Measurements from ENCODE around the gene C10orf90. TPM values are rescaled to one million over a fixed set of nuclear protein-coding genes. Genes with fewer than 3 reads are reported as not detected.
"Not testable (repeated sequence)": the region's sequence is repeated elsewhere in the genome, so short reads cannot be mapped to it uniquely, and the experiment has no call there.

Gene C10orf90
- total RNA-seq, 1 donor from 2014 or later: not detected

DNA sequence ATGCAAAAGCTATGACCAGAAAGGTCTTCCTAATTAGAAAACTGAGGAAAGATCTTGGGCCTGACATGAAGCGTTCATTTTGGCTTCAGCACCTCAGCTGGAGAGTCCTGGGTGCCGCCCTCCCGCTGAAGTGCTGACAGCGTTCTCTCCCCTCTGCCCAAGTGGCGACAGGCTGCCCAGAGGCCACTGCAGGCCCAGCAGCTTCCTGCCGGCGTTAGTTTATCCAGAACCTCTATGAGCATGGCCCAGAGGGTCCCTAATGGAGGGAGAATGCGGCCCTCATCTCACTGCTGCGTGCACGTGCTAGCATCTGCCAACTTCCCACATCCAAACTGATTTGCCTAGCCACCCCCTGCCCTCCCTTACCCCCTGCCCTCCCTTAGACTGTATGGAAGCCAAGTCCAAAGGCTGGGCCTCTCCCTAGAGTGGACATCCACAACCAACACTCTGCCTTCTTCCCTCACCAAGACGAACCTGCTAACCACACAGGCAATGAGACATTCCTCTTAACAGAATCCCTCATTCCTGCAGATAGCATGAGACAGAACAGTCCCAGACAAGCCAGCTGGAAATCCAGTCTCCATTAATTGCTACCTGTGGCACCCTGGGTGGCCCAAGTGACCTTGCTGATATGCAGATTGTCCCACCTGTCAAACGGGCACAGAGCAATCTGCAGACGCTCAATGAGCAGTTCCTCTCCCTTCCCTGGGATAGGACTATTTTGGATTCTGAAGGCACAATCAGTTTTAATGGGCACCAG is 108.4 kb downstream of the C10orf90 start:
- Histone ChIP-seq H3K4me3 (no peak overlapping the region), H3K36me3 (no peaks in the 10 kb centered on the region), H3K4me1 (no peaks in the 10 kb centered on the region), H3K27ac (no peak overlapping the region), H3K27me3 (ENCODE audit: low read depth) (no peaks in the 10 kb centered on the region), H3K9me3 (no peaks in the 10 kb centered on the region)
- intact Hi-C loops (cut with DNase I): no loop called here
- ATAC-seq (peak in 1 of 2 donors; percentile 8), DNase-seq (no peak)
- TF ChIP-seq CTCF (IDR thresholded peaks at IDR 0.05): no peak

DNA sequence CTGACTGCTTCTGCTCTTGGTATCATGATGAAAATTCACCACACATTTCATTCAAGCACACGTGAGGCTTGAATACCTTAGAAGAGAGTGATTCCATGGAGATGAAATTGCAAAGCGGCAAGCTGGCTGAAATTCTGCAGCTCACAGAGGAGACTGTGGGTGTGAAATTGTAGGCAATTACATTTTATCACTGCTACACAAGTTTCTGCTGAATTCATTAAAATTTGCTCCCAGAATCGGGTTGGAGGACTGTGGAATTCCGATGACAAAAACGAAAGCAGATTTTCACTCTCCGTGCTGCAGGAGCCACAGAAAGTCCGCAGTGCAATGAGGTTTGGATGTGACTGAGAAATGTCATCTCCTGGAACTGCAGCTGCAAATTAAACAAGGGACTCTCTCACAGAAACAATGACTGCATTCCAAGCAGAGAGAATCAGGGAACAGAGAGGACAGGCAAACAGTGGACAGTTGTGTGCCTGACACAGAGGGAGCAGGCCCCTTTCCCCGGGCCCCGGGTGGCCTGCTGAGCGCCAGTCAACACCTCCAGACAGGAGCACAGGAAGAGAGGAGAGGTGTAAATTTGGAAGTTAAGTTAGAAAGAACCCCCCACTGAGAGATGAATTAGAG is 109.1 kb downstream of the C10orf90 start:
- no peaks in the 10 kb centered on the region for H3K4me1 ChIP-seq
- intact Hi-C loops (cut with DNase I): no loop called here
- ATAC-seq (no peak), DNase-seq (no peak)
- H3K27me3 ChIP-seq (ENCODE audit: low read depth): no peaks in the 10 kb centered on the region
- no peak overlapping the region for H3K4me3 ChIP-seq
- no peaks in the 10 kb centered on the region for H3K36me3 ChIP-seq
- no peak for TF ChIP-seq CTCF (IDR thresholded peaks at IDR 0.05)
- H3K9me3 ChIP-seq: no peaks in the 10 kb centered on the region
- no peak overlapping the region for H3K27ac ChIP-seq

DNA sequence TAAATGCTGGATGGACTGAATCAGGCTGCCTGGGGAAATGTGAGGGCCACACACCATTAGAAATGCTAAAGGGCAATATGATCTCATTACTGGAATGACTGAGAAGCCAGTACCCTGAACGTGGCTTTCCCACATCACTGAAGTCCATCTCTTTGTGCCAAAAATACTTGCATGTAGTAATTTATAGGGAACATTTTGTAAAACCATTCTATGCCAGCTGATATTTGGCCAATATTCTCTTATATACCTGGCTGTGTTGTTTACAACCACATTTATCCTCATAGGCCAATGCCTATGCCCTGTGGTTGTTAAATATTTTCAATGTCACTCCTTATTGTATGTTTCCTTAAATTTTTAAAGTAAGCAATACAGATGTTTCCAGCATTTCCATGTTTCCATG is 111.6 kb downstream of the C10orf90 start:
- no peaks in the 10 kb centered on the region for H3K9me3 ChIP-seq
- no peak overlapping the region for H3K27ac ChIP-seq
- ATAC-seq (no peak), DNase-seq (no peak)
- intact Hi-C loops (cut with DNase I): no loop called here
- no peak for TF ChIP-seq CTCF (IDR thresholded peaks at IDR 0.05)
- no peaks in the 10 kb centered on the region for H3K36me3 ChIP-seq
- H3K27me3 ChIP-seq (ENCODE audit: low read depth): no peaks in the 10 kb centered on the region
- H3K4me1 ChIP-seq: no peaks in the 10 kb centered on the region
- H3K4me3 ChIP-seq: no peak overlapping the region

DNA sequence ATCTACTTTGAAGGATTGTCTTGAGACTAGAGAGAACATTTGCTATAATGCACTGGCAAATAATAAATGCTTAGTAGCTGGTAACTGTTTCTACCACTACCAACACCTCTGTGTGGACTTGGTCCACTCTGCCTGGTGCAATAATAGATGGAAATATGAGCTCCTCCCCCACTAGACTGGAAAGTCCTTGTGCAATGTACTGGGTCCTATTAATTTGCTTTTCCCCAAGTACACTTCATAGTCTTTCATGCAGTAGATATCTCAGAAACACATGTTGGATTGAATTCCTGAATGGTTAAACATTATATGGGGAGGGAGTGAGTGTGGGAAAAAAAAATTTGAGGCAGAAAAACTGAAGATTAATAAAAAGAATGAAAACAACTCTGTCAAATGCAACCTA is 119.3 kb downstream of the C10orf90 start:
- peak; percentile 62 to 64 for ATAC-seq
- DNase-seq: no peak
- intact Hi-C loops (cut with DNase I): no loop called here
- Histone ChIP-seq H3K36me3 (no peaks in the 10 kb centered on the region), H3K9me3 (no peaks in the 10 kb centered on the region), H3K27ac (no peak overlapping the region), H3K4me1 (no peaks in the 10 kb centered on the region), H3K4me3 (no peak overlapping the region), H3K27me3 (ENCODE audit: low read depth) (peaks cover 7% of the 10 kb centered on the region)
- no peak for TF ChIP-seq CTCF (IDR thresholded peaks at IDR 0.05)

- H3K27me3 ChIP-seq (ENCODE audit: low read depth): peaks cover 11% of the 10 kb centered on the region
- H3K36me3 ChIP-seq; H3K9me3 ChIP-seq; ATAC-seq; H3K4me1 ChIP-seq; H3K27ac ChIP-seq; intact Hi-C loops (cut with DNase I); H3K4me3 ChIP-seq; DNase-seq: not testable (repeated sequence)
These were observed 119.9 kb downstream of the C10orf90 start for GRCh38 chr10:126550586-126550985.

- ATAC-seq: no peak
- no peaks in the 10 kb centered on the region for H3K36me3 ChIP-seq
- intact Hi-C loops (cut with DNase I): no loop called here
- no peak for DNase-seq
- TF ChIP-seq CTCF (IDR thresholded peaks at IDR 0.05): no peak
- no peaks in the 10 kb centered on the region for H3K4me1 ChIP-seq
- H3K27ac ChIP-seq: no peak overlapping the region
- peaks cover 11% of the 10 kb centered on the region for H3K27me3 ChIP-seq (ENCODE audit: low read depth)
- no peak overlapping the region for H3K4me3 ChIP-seq
- H3K9me3 ChIP-seq: no peaks in the 10 kb centered on the region
These were observed 121.1 kb downstream of the C10orf90 start for GRCh38 chr10:126549344-126549743.

Data from lower lobe of right lung (tissue), 2 donors.